Measurements from ENCODE around the gene TSGA10.
A peak's percentile ranks its signal among the peaks of the same experiment; 100 is the strongest.

TSGA10 gene

DNA sequence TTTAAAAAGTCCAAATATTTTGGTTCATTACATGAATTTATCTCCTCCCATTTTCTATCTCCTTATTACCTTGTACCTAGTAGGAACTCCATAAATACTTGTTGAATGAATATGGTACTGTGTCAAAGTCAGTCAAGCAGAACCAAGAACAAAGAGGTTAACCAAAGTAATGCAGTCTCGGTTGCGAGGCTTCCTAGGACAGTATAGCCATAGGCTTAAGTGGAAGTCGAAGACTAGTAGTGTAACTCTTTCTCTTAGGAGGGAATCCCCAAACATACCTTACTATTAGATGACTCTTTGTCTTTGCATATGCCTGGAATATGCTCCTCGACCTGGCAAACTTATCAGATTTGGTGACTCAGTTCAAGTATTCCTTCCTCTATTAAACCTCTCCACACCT, 4.9 kb upstream of the TSGA10 start:
- H2AK5ac ChIP-seq (ENCODE audit: low read length), result no peak overlapping the region
- WGBS (ENCODE audit: extremely low coverage, insufficient coverage, low lambda C conversion rate), result no CpG with 5 or more reads among the region's 4 CpGs

DNA sequence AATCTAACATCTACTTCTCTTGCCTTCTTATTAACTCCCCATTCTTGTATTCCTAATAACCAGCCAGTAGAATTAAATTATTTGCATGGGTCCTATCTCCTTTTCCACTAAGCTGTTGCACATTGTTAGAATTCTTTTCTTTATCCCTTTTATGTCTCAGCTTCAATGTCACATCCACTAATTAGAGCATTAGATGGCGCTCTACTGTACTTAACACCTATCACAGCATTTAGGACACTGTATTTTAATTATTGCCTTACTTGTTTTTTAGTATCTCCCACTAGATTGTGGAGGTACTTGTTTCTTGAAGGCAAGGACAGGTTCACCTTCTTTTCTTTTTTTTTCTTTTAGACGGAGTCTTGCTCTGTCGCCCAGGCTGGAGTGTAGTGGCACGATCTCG, 3.9 kb upstream of the TSGA10 start:
- no peaks in the 10 kb centered on the region for H3K36me3 ChIP-seq (ENCODE audit: control insufficient read depth, insufficient read depth, low read length)
- no peaks in the 10 kb centered on the region for H3K79me2 ChIP-seq (ENCODE audit: control insufficient read depth, insufficient read depth, low read length)
- H3K4me2 ChIP-seq (ENCODE audit: low read length), result no peak overlapping the region
- H2BK5ac ChIP-seq (ENCODE audit: low read length), result no peak overlapping the region
- no peak overlapping the region for H3K18ac ChIP-seq (ENCODE audit: low read length)
- H2AK5ac ChIP-seq (ENCODE audit: low read length), result no peak overlapping the region
- peak; percentile 33 for DNase-seq
- no peak overlapping the region for H3K4me3 ChIP-seq (ENCODE audit: low read length)
- H3K56ac ChIP-seq (ENCODE audit: low read length), result no peak overlapping the region
- H3K23ac ChIP-seq (ENCODE audit: low read length), result no peak overlapping the region
- peaks cover 3% of the 10 kb centered on the region for H3K79me1 ChIP-seq (ENCODE audit: low read length)
- H4K5ac ChIP-seq (ENCODE audit: low read length), result no peak overlapping the region
- H2BK15ac ChIP-seq (replicated peaks; ENCODE audit: low read depth), result no peak overlapping the region
- no peak overlapping the region for H3K27ac ChIP-seq (ENCODE audit: low read depth, low read length)
- H2BK120ac ChIP-seq (ENCODE audit: low read depth, low read length), result no peak overlapping the region
- H3K4ac ChIP-seq (ENCODE audit: low read depth, low read length), result no peak overlapping the region
- H3K9ac ChIP-seq (ENCODE audit: low read length), result no peak overlapping the region
- H3K4me1 ChIP-seq (ENCODE audit: control insufficient read depth, low read depth, low read length), result peaks cover 5% of the 10 kb centered on the region
- H4K8ac ChIP-seq (ENCODE audit: low read depth, low read length), result no peak overlapping the region
- H3K27me3 ChIP-seq (ENCODE audit: insufficient read depth, low read length, poor library complexity), result no peaks in the 10 kb centered on the region
- WGBS (ENCODE audit: extremely low coverage, insufficient coverage, low lambda C conversion rate), result no CpG with 5 or more reads among the region's 5 CpGs

More for the DNA sequence above, 4.9 kb upstream of the TSGA10 start:
- Histone ChIP-seq H3K56ac (ENCODE audit: low read length) (no peak overlapping the region), H3K18ac (ENCODE audit: low read length) (no peak overlapping the region), H2BK120ac (ENCODE audit: low read depth, low read length) (no peak overlapping the region), H3K79me1 (ENCODE audit: low read length) (peaks cover 3% of the 10 kb centered on the region), H3K9ac (ENCODE audit: low read length) (no peak overlapping the region), H3K4ac (ENCODE audit: low read depth, low read length) (no peak overlapping the region), H3K36me3 (ENCODE audit: control insufficient read depth, insufficient read depth, low read length) (no peaks in the 10 kb centered on the region), H3K4me3 (ENCODE audit: low read length) (no peak overlapping the region), H3K4me1 (ENCODE audit: control insufficient read depth, low read depth, low read length) (peaks cover 5% of the 10 kb centered on the region), H3K79me2 (ENCODE audit: control insufficient read depth, insufficient read depth, low read length) (no peaks in the 10 kb centered on the region), H2BK5ac (ENCODE audit: low read length) (no peak overlapping the region), H3K27me3 (ENCODE audit: insufficient read depth, low read length, poor library complexity) (no peaks in the 10 kb centered on the region), H3K23ac (ENCODE audit: low read length) (no peak overlapping the region), H4K5ac (ENCODE audit: low read length) (no peak overlapping the region), H4K8ac (ENCODE audit: low read depth, low read length) (no peak overlapping the region), H2BK15ac (replicated peaks; ENCODE audit: low read depth) (no peak overlapping the region), H3K27ac (ENCODE audit: low read depth, low read length) (no peak overlapping the region), H3K4me2 (ENCODE audit: low read length) (no peak overlapping the region)
- DNase-seq, result no peak

DNA sequence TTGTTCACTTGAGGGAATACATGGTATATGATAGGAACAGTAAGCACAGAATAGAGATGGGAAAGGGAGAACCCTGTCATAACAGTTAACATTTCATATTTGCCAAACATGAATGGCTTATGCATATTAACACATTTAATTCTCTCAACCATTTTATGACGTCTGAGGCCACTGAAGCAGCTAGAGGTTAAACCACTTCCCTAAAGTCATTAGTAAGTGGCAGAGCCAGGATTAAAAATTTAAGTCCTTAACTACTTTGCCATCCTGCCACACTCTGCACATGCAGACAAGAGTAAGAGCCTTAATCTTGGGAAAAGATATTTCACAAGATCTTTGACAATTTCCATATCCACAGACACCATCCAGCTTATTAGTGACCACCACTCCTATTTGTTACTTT, 2.1 kb upstream of the TSGA10 start:
- no peak overlapping the region for H3K4me3 ChIP-seq (ENCODE audit: low read length)
- H3K27me3 ChIP-seq (ENCODE audit: insufficient read depth, low read length, poor library complexity), result no peaks in the 10 kb centered on the region
- no peak overlapping the region for H3K9ac ChIP-seq (ENCODE audit: low read length)
- no peak overlapping the region for H3K4me2 ChIP-seq (ENCODE audit: low read length)
- H3K18ac ChIP-seq (ENCODE audit: low read length), result no peak overlapping the region
- no peak for DNase-seq
- peaks cover 5% of the 10 kb centered on the region for H3K4me1 ChIP-seq (ENCODE audit: control insufficient read depth, low read depth, low read length)
- H3K23ac ChIP-seq (ENCODE audit: low read length), result no peak overlapping the region
- no peaks in the 10 kb centered on the region for H3K79me2 ChIP-seq (ENCODE audit: control insufficient read depth, insufficient read depth, low read length)
- no CpG with 5 or more reads among the region's 1 CpG for WGBS (ENCODE audit: extremely low coverage, insufficient coverage, low lambda C conversion rate)
- H3K56ac ChIP-seq (ENCODE audit: low read length), result no peak overlapping the region
- no peak overlapping the region for H2BK5ac ChIP-seq (ENCODE audit: low read length)
- no peak overlapping the region for H4K5ac ChIP-seq (ENCODE audit: low read length)
- no peaks in the 10 kb centered on the region for H3K36me3 ChIP-seq (ENCODE audit: control insufficient read depth, insufficient read depth, low read length)
- no peak overlapping the region for H4K8ac ChIP-seq (ENCODE audit: low read depth, low read length)
- no peak overlapping the region for H2BK120ac ChIP-seq (ENCODE audit: low read depth, low read length)
- peaks cover 3% of the 10 kb centered on the region for H3K79me1 ChIP-seq (ENCODE audit: low read length)
- H2BK15ac ChIP-seq (replicated peaks; ENCODE audit: low read depth), result no peak overlapping the region
- no peak overlapping the region for H3K4ac ChIP-seq (ENCODE audit: low read depth, low read length)
- no peak overlapping the region for H3K27ac ChIP-seq (ENCODE audit: low read depth, low read length)
- H2AK5ac ChIP-seq (ENCODE audit: low read length), result no peak overlapping the region

DNA sequence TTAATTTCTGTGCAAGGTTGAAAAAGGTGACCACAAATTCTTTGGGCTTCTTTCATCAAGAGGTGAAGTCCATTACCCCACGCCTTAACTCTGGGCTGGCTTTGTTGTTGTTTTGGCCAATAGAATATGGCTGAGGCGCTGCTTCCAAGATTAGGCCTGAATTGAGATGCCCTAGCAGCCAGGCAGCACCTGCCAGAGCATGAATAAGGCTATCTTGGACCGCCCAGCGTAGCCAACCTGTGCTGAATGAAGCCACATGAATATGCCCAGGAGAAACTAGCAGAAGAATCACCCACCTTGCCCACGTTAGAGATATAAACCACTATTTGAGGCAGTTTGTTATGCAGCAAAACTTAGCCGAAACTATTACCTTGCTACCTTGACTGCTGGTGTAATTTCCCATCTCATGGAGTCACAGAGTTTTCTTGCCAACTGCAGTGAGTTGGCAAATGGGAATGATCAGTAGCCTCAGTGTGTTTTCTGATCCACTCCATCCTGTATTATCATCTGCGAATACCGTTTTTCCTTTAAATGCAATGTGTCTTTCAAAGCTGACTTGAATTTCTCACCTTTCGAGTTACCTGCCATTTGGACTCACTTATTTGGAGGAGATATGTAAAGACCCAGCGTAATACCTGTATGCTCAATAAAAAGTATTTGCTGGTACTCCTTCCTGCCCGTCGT, 679 bp downstream of the TSGA10 start:
- no peaks in the 10 kb centered on the region for H3K79me2 ChIP-seq (ENCODE audit: control insufficient read depth, insufficient read depth, low read length)
- no peak overlapping the region for H2BK5ac ChIP-seq (ENCODE audit: low read length)
- H3K4me1 ChIP-seq (ENCODE audit: control insufficient read depth, low read depth, low read length), result peaks cover 5% of the 10 kb centered on the region
- H3K27me3 ChIP-seq (ENCODE audit: insufficient read depth, low read length, poor library complexity), result no peaks in the 10 kb centered on the region
- no peak overlapping the region for H4K8ac ChIP-seq (ENCODE audit: low read depth, low read length)
- no peak for DNase-seq
- no peaks in the 10 kb centered on the region for H3K36me3 ChIP-seq (ENCODE audit: control insufficient read depth, insufficient read depth, low read length)
- peak overlapping the region; percentile 59 for H3K4me3 ChIP-seq (ENCODE audit: low read length)
- H3K9ac ChIP-seq (ENCODE audit: low read length), result peak overlapping the region; percentile 77
- peak overlapping the region; percentile 63 for H3K4me2 ChIP-seq (ENCODE audit: low read length)
- peak overlapping the region; percentile 85 for H3K56ac ChIP-seq (ENCODE audit: low read length)
- no peak overlapping the region for H3K23ac ChIP-seq (ENCODE audit: low read length)
- no peak overlapping the region for H2AK5ac ChIP-seq (ENCODE audit: low read length)
- H3K27ac ChIP-seq (ENCODE audit: low read depth, low read length), result no peak overlapping the region
- no peak overlapping the region for H3K18ac ChIP-seq (ENCODE audit: low read length)
- no peak overlapping the region for H2BK120ac ChIP-seq (ENCODE audit: low read depth, low read length)
- no peak overlapping the region for H3K4ac ChIP-seq (ENCODE audit: low read depth, low read length)
- no CpG with 5 or more reads among the region's 12 CpGs for WGBS (ENCODE audit: extremely low coverage, insufficient coverage, low lambda C conversion rate)
- H4K5ac ChIP-seq (ENCODE audit: low read length), result no peak overlapping the region
- H2BK15ac ChIP-seq (replicated peaks; ENCODE audit: low read depth), result no peak overlapping the region
- peaks cover 3% of the 10 kb centered on the region for H3K79me1 ChIP-seq (ENCODE audit: low read length)

DNA sequence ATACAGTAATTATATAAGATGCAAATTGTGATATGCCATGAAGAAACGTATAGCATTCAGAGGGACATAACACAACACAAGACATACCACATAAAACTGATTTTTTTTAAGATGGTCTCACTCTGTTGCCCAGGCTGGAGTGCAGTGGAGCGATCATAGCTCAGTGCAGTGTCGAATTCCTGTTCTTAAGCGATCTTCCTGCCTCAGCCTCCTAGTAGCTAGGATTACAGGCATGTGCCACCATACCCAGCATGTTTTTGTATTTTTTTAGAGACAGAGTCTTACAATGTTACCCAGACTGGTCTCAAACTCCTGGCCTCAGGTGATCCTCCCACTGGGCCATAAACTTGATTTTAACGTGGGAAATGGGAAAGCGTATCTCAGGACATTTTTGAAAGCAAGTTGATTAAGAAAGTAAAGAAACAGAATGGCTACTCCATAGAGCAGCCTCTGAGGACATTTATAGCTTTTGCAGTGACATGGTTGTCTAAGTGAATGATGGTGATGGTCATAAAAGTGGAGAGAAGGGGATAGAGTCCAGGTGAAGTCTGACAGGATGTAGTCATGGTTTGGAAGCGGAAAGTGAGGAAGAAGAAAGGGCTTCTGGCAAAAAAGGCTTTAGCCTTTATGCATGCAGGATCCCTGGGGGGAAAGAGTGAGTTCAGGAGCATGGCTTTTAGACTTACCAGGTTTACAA, 2.4 kb downstream of the TSGA10 start:
- Histone ChIP-seq H3K9ac (ENCODE audit: low read length) (no peak overlapping the region), H4K8ac (ENCODE audit: low read depth, low read length) (no peak overlapping the region)

More for the DNA sequence above, 2.4 kb downstream of the TSGA10 start:
- Histone ChIP-seq H3K18ac (ENCODE audit: low read length) (no peak overlapping the region), H2BK5ac (ENCODE audit: low read length) (no peak overlapping the region), H2AK5ac (ENCODE audit: low read length) (no peak overlapping the region), H2BK120ac (ENCODE audit: low read depth, low read length) (no peak overlapping the region), H3K23ac (ENCODE audit: low read length) (no peak overlapping the region), H2BK15ac (replicated peaks; ENCODE audit: low read depth) (no peak overlapping the region), H3K4me2 (ENCODE audit: low read length) (no peak overlapping the region), H3K4me3 (ENCODE audit: low read length) (no peak overlapping the region), H3K4ac (ENCODE audit: low read depth, low read length) (no peak overlapping the region), H3K79me1 (ENCODE audit: low read length) (peaks cover 3% of the 10 kb centered on the region), H4K5ac (ENCODE audit: low read length) (no peak overlapping the region), H3K27ac (ENCODE audit: low read depth, low read length) (no peak overlapping the region), H3K36me3 (ENCODE audit: control insufficient read depth, insufficient read depth, low read length) (no peaks in the 10 kb centered on the region), H3K4me1 (ENCODE audit: control insufficient read depth, low read depth, low read length) (peaks cover 5% of the 10 kb centered on the region), H3K79me2 (ENCODE audit: control insufficient read depth, insufficient read depth, low read length) (no peaks in the 10 kb centered on the region), H3K56ac (ENCODE audit: low read length) (no peak overlapping the region), H3K27me3 (ENCODE audit: insufficient read depth, low read length, poor library complexity) (no peaks in the 10 kb centered on the region)
- no peak for DNase-seq
- WGBS (ENCODE audit: extremely low coverage, insufficient coverage, low lambda C conversion rate), result no CpG with 5 or more reads among the region's 7 CpGs
